ENCODE results near the gene LRCH3. TPM values are rescaled to one million over a fixed set of nuclear protein-coding genes. Genes with fewer than 3 reads are reported as not detected.

The LRCH3 gene
- total RNA-seq, 1 experiment from 2014 or later: 56.4 TPM

DNA sequence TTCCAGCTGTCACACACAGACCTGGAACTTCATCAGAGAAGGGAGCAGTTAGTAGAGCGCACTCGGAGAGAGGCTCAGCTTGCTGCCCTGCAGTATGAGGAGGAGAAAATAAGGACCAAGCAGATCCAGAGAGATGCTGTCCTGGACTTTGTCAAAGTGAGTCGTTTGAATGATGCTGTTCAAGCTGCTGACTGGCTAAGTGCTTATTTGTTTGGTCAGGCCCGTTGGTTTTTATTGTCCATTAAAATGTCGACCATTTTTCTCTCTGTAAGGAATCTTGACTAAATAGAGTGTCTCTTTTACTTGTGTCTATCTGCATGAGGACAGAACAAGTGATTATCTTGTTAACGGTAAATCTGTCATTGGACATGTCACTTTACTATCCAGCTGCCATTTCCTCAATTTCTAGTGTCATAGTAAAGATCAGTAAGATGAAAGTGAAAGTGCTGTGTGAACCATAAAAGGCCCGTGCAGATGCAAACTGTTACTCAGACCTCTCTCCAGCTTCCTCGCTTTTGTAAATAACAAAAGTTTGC, 56.9 kb downstream of the LRCH3 start:
- H2BK12ac ChIP-seq (ENCODE audit: insufficient read length, low read depth, low read length): no peak overlapping the region
- H3K23ac ChIP-seq (ENCODE audit: insufficient read length, low read depth, low read length): no peak overlapping the region
- Mint-ChIP-seq H3K27me3 (ENCODE audit: low read depth) (no peaks in the 10 kb centered on the region), H3K4me3 (no peak overlapping the region), H3K36me3 (ENCODE audit: insufficient read depth in 1 of 3, low read depth in 3 of 3) (peaks cover 41 to 69% (median 68%) of the 10 kb centered on the region in 3 experiments; a peak in 6 of 7 replicates), H3K27ac (no peak overlapping the region; a peak in 1 of 7 replicates), H3K9me3 (no peaks in the 10 kb centered on the region), H3K4me1 (peaks cover 0 to 11% of the 10 kb centered on the region in 2 experiments; a peak in 2 of 4 replicates)
- H2BK120ac ChIP-seq (ENCODE audit: low read depth, low read length, poor library complexity, severe bottlenecking): no peak overlapping the region
- no peak overlapping the region for H4K8ac ChIP-seq (replicated peaks; ENCODE audit: insufficient read length, low read depth, low read length)
- peaks cover 2% of the 10 kb centered on the region for H3K79me1 ChIP-seq (ENCODE audit: insufficient read depth, low read depth, low read length, poor library complexity, severe bottlenecking)
- no peak overlapping the region for H4K91ac ChIP-seq (ENCODE audit: insufficient read length, low read depth, low read length)
- H3K4me1 ChIP-seq (ENCODE audit: insufficient read depth, low read length): no peaks in the 10 kb centered on the region
- no peaks in the 10 kb centered on the region for H3K23me2 ChIP-seq (ENCODE audit: insufficient read length, low read depth, low read length, poor library complexity, severe bottlenecking)
- no peak overlapping the region for H3K4me2 ChIP-seq (ENCODE audit: insufficient read depth, insufficient read length, low read length)
- no peak overlapping the region for H4K5ac ChIP-seq (ENCODE audit: insufficient read length, low read depth, low read length)
- H3K9me3 ChIP-seq (ENCODE audit: control insufficient read depth, low read depth, low read length): no peaks in the 10 kb centered on the region
- H3T11ph ChIP-seq (ENCODE audit: low read length): no peak overlapping the region
- H4K20me1 ChIP-seq (ENCODE audit: control insufficient read depth, insufficient read depth, insufficient read length): no peaks in the 10 kb centered on the region
- no peak overlapping the region for H3K9ac ChIP-seq (ENCODE audit: extremely low read depth, insufficient read length, low read length)
- H2BK15ac ChIP-seq (ENCODE audit: low read depth, low read length): no peak overlapping the region
- H2AFZ ChIP-seq (ENCODE audit: low read length): no peak overlapping the region
- DNase-seq: no peak
- TF ChIP-seq, protein P1, sequence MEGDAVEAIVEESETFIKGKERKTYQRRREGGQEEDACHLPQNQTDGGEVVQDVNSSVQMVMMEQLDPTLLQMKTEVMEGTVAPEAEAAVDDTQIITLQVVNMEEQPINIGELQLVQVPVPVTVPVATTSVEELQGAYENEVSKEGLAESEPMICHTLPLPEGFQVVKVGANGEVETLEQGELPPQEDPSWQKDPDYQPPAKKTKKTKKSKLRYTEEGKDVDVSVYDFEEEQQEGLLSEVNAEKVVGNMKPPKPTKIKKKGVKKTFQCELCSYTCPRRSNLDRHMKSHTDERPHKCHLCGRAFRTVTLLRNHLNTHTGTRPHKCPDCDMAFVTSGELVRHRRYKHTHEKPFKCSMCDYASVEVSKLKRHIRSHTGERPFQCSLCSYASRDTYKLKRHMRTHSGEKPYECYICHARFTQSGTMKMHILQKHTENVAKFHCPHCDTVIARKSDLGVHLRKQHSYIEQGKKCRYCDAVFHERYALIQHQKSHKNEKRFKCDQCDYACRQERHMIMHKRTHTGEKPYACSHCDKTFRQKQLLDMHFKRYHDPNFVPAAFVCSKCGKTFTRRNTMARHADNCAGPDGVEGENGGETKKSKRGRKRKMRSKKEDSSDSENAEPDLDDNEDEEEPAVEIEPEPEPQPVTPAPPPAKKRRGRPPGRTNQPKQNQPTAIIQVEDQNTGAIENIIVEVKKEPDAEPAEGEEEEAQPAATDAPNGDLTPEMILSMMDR (conservative IDR thresholded peaks at IDR 0.05): no peak
- no CpG with 5 or more reads among the region's 8 CpGs for WGBS (ENCODE audit: extremely low coverage, insufficient read length, low lambda C conversion rate)
- H3K18ac ChIP-seq (ENCODE audit: insufficient read length, low read depth, low read length): no peak overlapping the region
- H2BK5ac ChIP-seq (ENCODE audit: insufficient read length, low read length): no peak overlapping the region
- no peak overlapping the region for H3K4ac ChIP-seq (ENCODE audit: low read depth, low read length)
- no peak overlapping the region for H3K14ac ChIP-seq (ENCODE audit: insufficient read depth, low read length)
- H3K79me2 ChIP-seq (ENCODE audit: insufficient read depth, low read length): no peaks in the 10 kb centered on the region
- H3K27me3 ChIP-seq (ENCODE audit: insufficient read depth, low read length): no peaks in the 10 kb centered on the region
- H2AK5ac ChIP-seq (ENCODE audit: insufficient read length, low read length): no peak overlapping the region
- no peak overlapping the region for H2BK20ac ChIP-seq (ENCODE audit: low read depth, low read length, poor library complexity, severe bottlenecking)
- no peak overlapping the region for H3K56ac ChIP-seq (ENCODE audit: insufficient read length, low read depth, low read length)
- H3K27ac ChIP-seq (ENCODE audit: insufficient read length, low read depth, low read length): no peak overlapping the region
